ENCODE results near the gene CPS1. TPM values are rescaled to one million over a fixed set of nuclear protein-coding genes. Genes with fewer than 3 reads are reported as not detected.

CPS1 gene
- total RNA-seq = 1 to 10 TPM; 2.3 to 9.5 (median 2.9) TPM

GRCh38 chr2:210556329-210556980, at the start of gene CPS1:
Gene CPS1, plus strand, starts transcription at chr2:210556599. Its CDS starts 135 bp downstream, at chr2:210556734.
- ATAC-seq (ENCODE audit: low FRiP score) (no peak), DNase-seq (ENCODE audit: low spot score) (no peak)
- TF ChIP-seq, protein P1, sequence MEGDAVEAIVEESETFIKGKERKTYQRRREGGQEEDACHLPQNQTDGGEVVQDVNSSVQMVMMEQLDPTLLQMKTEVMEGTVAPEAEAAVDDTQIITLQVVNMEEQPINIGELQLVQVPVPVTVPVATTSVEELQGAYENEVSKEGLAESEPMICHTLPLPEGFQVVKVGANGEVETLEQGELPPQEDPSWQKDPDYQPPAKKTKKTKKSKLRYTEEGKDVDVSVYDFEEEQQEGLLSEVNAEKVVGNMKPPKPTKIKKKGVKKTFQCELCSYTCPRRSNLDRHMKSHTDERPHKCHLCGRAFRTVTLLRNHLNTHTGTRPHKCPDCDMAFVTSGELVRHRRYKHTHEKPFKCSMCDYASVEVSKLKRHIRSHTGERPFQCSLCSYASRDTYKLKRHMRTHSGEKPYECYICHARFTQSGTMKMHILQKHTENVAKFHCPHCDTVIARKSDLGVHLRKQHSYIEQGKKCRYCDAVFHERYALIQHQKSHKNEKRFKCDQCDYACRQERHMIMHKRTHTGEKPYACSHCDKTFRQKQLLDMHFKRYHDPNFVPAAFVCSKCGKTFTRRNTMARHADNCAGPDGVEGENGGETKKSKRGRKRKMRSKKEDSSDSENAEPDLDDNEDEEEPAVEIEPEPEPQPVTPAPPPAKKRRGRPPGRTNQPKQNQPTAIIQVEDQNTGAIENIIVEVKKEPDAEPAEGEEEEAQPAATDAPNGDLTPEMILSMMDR (IDR thresholded peaks at IDR 0.05) = no peak

DNA sequence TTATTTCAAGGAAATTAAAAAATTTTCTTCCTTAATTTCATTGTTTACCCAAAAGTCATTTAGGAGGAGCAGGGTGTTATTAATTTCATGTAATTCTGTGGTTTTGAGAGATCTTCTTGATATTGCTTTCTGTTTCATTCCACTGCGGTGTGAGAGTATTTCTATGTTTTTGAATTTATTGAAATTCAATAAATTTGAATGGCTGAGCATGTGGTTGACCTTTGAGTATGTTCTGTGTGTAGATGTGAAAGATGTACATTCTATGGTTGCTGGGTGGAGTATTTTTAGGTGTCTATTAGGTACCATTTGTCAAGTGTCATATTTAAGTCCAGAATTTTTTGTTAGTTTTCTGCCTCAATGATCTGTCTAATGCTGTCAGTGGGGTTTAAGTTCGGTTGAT, 40.5 kb upstream of the CPS1 start:
- ATAC-seq (ENCODE audit: low FRiP score) = no peak
- no peak for DNase-seq (ENCODE audit: low spot score)
- TF ChIP-seq, protein P1 (IDR thresholded peaks at IDR 0.05) = no peak

DNA sequence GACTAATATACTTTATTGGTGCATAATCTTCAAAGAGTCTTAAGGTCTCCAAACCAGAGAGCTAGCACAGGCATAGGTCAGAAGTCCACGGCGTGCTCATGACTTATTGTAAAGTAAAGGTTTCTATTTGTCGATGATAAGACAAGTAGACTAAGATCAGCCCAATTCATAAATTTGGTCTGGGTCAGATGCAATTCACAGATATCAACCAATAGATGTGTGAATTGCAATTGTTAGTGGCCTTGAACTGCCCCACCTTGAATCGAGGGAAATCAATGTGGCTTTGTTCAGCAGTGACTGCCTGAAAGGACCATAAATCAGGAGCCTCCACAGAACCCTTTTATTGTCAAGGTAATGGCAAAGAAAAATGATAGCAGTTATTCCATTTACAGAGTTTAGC, 39.1 kb upstream of the CPS1 start:
- DNase-seq (ENCODE audit: low spot score) (no peak), ATAC-seq (ENCODE audit: low FRiP score) (no peak)
- TF ChIP-seq, protein P1 (IDR thresholded peaks at IDR 0.05) = no peak

DNA sequence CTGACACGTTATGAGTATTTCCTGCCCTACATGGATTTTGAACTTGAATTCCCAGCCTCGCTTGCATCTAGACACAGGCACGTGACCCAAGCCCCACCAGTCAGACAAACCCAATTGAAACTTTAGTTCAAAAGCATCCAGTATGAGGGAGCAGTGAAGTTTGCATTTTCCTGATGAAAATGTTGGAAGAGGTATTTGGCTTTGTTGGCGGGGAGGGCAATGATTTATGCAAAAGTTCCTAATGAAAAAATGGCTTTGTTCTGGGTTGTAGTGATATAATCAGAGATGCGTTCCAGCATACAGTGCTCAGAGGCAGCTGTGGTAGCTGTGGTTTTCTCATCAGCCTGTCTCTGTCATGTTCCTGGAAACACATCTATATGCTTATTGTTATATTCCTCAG, 36.8 kb upstream of the CPS1 start:
- TF ChIP-seq, protein P1 (IDR thresholded peaks at IDR 0.05) = no peak
- ATAC-seq (ENCODE audit: low FRiP score) (no peak), DNase-seq (ENCODE audit: low spot score) (no peak)

- ATAC-seq (ENCODE audit: low FRiP score) (no peak), DNase-seq (ENCODE audit: low spot score) (no peak)
- TF ChIP-seq, protein P1 (IDR thresholded peaks at IDR 0.05) = no peak
Measured at GRCh38 chr2:210522399-210522798, 34.0 kb upstream of the CPS1 start.

GRCh38 chr2:210523650-210524289, 32.6 kb upstream of the CPS1 start:
- TF ChIP-seq, protein P1 (IDR thresholded peaks at IDR 0.05) = no peak
- ATAC-seq (ENCODE audit: low FRiP score) (no peak), DNase-seq (ENCODE audit: low spot score) (no peak)

DNA sequence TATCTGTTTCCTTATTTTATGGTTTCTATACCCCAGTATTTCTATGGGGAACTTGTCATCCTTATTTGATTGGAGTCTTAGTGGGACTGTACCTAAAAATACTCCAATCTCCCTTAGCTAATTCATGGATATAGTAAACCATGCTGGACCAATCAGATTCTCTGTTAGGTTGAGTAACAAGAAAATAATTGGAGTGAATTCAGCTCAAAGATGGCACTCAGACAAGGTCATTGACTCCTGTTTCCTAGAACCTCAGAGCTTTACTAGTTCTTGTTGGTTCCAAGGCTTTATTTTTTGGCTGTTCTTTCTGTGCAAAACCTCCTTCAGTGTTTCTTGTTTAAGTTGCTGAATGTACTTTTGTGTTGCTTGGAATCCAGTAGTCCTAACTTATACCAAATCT, 31.9 kb upstream of the CPS1 start:
- TF ChIP-seq, protein P1 (IDR thresholded peaks at IDR 0.05) = no peak
- DNase-seq (ENCODE audit: low spot score) = no peak
- ATAC-seq (ENCODE audit: low FRiP score) = no peak

Measured in omental fat pad (tissue), 4 donors.